GM21723 (cell line): ENCODE data around the gene SCNN1A.

ENCODE experiments used
- ATAC-seq: cut with Tn5 transposase; IDR thresholded peaks from one replicate; pipeline ENCODE4 v1.9.1; 2021; ENCODE audit warnings: mild to moderate bottlenecking, moderate library complexity; ENCODE audit not compliant: unreplicated experiment

SCNN1A gene

DNA sequence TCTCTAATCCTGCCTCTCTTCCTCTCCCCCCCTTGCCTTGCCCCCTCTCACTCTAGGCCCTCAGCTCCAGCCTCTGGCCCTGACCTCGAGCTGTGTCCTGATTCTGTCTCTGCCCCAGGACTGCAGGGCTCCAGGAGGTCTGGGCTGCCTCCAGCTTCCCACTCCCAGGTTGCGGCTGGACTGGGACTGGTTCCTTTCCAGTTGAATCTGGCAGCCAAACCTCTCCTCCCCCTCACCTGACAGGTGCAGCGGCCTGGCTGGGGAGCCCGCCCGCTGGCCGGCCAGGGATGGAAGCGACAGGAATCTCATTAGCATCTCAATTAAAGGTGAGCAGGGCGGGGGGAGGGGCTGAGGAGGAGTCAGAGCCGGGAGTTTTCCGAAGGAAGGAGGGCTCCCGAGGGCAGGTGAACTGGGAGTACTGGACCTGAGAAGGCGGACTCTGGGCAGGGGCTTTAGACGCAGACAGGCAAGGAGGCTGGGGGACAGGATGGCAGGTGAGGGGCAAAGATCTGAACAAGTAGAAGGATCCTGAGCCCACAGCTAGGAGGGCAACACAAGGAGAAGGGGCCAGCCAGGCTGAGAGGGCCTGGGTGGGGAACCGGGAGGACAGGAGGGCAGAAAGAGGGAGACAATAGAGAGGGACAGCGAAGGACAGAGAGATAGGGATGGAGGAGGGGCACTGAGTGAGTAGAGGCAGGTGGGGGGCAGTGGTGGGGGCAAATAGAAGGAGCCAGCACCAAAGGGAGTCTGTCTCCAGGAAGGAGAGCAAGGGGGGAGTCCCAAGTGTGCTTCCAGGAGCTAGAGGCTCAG, at the start of gene SCNN1A:
TSS of gene SCNN1A (minus strand) at position 295 of the 810 bp plus-strand sequence. CDS start 780 bp downstream, outside the sequence.
- no peak for ATAC-seq

- no peak for ATAC-seq
These were observed 49.5 kb upstream of the SCNN1A start for GRCh38 chr12:6424866-6425265.

- no peak for ATAC-seq
These were observed 48.6 kb upstream of the SCNN1A start for GRCh38 chr12:6424008-6424347.

GRCh38 chr12:6423267-6424007, 48.1 kb upstream of the SCNN1A start:
- peak; percentile 37 for ATAC-seq

- no peak for ATAC-seq
These were observed 45.0 kb upstream of the SCNN1A start for GRCh38 chr12:6420364-6420763.

GRCh38 chr12:6418796-6419195, 43.4 kb upstream of the SCNN1A start:
- no peak for ATAC-seq

DNA sequence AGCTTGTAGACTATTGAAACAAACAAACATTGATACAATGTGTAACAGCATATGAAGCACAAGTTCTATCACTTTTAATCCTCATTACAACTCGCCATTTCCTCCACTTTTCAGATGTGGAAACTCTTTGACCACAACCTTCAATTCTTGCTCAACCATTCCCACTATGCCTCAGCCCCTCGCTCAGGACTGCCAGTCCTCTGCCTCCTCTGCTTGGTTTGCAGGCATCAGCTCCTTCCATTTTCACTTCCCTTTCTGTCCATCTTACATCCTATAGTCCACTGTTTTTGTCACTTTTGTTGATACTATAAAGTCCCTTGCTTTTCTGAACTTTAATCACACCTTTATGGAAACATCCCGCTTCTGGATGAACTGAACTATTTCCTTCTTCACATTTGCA, 41.2 kb upstream of the SCNN1A start:
- no peak for ATAC-seq

DNA sequence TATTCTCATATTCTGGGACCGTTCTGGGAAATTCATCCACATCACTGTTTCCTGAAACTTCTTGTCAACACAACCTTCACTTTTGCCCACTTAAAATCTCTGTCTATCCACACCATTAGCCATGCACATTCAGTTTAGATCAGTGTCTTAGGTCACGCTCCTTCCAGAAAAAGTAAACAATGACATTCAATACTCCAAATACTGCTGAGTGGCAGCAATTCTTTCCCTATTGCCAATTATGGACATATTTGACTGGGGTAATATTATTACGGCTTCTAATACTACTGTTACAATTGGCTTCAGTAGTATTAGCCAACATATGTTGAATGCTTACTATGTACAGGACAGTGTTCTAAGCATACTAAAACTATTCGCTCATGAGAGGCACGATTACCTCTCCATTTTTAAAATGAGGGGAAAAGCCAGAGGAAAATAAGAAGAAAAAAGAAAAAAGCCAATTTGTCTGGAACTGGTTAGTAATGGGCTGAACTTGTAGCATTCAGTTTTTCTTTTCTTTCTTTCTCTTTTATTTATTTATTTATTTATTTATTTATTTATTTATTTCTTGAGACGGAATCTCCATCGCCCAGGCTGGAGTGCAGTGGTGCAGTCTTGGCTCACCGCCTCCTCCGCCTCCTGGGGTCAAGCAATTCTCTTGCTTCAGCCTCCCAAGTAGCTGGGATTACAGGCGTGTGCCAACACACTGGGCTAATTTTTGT, 32.0 kb upstream of the SCNN1A start:
- no peak for ATAC-seq

GRCh38 chr12:6405963-6406362, 30.6 kb upstream of the SCNN1A start:
- no peak for ATAC-seq

GRCh38 chr12:6404390-6404789, 29.0 kb upstream of the SCNN1A start:
- no peak for ATAC-seq

GRCh38 chr12:6399884-6400644, 24.7 kb upstream of the SCNN1A start:
- ATAC-seq, result no peak

GRCh38 chr12:6396031-6396430, 20.7 kb upstream of the SCNN1A start:
- no peak for ATAC-seq

GRCh38 chr12:6394398-6394797, 19.0 kb upstream of the SCNN1A start:
- no peak for ATAC-seq

GRCh38 chr12:6393109-6393508, 17.7 kb upstream of the SCNN1A start:
- ATAC-seq, result no peak

DNA sequence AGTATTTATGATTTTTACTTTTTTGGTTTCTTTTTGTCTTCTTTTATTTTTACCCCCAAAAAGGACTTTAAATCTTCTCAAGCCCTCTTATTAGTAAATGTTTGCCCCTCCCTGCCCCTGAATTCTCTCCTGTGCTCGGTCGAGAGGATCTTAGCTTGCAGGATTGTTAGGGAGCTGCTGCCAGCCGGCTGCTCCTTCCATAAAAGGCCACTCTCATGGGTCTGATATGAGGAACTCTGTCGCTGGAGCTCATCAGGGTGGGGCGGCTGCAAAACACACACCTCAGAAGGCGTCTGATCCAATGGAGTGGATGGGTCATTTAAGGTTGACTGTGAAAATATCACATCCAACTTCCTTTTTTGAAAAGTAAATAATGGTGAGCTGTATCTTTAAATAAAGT, 17.1 kb upstream of the SCNN1A start:
- ATAC-seq, result no peak

- ATAC-seq, result no peak
These were observed 15.7 kb upstream of the SCNN1A start for GRCh38 chr12:6391013-6391412.

- no peak for ATAC-seq
These were observed 14.9 kb upstream of the SCNN1A start for GRCh38 chr12:6390084-6390799.

GRCh38 chr12:6387541-6387940, 12.2 kb upstream of the SCNN1A start:
- no peak for ATAC-seq

DNA sequence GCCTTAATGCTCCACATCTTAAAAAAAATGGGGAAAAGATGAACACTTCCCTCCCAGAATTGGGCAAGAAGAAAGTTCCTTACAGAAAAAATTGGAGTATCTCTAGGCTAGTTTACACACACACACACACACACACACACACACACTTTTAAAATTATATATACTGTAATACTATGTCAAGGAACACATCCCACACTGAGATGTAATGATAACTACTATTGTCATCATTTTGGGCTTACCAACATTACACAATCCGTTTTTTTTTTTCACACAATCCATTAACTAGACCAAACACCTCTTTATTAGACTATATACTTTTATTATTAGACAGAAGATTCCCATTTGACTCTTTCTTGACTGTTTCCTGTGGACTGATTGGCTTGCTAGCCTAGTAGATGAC, 11.1 kb upstream of the SCNN1A start:
- no peak for ATAC-seq

DNA sequence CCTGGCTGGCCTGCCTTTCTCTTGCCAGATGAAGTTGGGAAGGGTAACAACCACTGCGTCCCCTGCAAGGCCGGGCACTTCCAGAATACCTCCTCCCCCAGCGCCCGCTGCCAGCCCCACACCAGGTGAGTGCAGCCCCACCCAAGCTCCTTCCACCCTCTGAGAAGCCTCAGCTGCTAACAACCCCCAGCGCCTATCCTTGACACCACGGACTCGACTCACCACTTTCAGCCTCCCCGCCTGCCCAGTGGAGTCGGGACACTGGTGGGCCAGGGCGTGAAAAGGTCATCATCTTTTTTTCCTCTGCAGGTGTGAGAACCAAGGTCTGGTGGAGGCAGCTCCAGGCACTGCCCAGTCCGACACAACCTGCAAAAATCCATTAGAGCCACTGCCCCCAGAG, 10.7 kb upstream of the SCNN1A start:
- ATAC-seq, result no peak
